NCI-H2029 (cell line): ENCODE results near the gene SIN3A.

ENCODE experiments used
- DNase-seq: peaks from one replicate; lab custom pipeline; 2025; lab: John Stamatoyannopoulos, UW

SIN3A gene

DNA sequence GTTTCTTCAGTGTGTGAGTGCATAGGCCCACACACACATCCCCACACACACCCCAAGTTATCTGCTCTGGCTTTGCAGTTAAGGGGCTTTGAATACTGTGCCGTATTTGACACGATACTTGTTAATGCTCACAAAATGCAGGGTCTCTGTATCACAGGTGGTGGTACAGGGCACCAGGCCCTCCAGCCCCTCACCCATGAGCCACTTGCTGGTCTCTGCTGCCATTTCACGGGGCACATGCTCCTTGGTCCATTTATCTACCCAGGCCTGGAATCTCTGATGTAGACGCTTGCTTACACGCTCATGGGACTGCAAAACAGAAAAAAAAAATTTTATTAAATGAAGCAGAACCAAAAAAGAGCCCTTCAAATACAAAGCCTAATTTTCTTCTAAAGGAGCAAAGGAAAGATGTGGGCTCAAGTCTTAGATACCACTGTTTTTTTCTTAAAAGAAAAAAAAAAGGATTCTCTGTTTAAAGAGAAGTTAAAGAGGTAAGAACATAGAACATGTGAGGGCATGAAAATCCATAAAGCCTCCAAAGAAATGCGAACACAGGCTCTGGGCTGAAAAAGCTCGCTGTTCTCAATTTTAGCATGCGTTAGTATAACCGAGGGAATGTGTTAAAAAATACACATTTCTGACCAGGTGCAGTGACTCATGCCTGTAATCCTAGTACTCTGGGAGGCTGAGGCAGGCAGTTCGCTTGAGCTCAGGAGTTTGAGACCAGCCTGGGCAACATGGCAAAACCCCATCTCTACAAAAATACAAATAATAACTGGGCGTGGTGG, 79.4 kb downstream of the SIN3A start:
- DNase-seq = no peak

DNA sequence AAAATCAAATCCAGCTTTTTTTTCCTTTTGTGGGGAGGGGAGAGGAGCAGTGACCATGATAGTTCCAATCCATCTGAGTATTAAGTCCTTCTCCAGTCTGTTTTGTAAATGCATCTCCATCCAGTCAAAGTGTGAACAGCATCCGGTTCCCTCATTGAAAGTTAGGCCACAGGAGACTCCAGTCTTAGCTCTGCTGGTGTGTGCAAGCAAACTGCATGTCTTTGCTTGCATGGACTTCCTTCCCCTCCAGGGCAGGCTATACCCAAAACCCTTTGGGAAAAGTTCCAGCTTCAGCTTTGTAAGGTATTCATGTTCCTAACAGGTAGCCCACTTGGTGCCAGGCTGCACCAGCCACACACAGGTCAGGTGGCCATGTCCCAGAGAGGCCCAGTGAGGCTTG, 80.0 kb downstream of the SIN3A start:
- no peak for DNase-seq

DNA sequence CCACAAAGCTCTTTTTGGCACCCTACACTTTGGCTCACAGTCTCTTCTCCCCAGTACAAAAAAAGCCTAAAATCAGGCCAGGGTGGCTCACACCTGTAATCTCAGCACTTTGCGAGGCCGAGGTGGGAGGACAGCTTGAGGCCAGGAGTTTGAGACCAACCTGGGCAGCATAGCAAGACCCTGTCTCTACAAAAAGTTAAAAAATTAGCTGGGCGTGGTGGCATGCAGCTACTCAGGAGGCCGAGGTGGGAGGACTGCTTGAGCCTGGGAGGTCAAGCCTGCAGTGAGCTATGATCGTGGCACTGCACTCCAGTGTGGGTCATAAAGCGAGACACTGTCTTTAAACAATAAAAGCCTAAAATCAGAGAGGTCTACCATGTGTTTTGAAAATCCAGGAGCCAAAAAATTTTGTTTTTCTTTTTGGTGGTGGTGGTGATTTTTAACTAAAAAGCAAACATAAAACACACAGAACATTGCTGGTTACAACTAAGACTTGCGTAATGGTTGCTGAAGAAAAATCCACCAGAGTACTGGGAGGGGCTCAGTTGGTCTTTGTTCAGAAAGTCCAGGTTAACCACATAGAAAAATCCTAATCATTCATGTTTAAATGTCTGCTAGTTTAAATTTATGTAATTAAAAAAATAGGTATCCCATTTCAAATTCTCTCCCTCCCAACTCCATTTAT, 81.5 kb downstream of the SIN3A start:
- no peak for DNase-seq

GRCh38 chr15:75368689-75369239, 82.7 kb downstream of the SIN3A start:
- no peak for DNase-seq

DNA sequence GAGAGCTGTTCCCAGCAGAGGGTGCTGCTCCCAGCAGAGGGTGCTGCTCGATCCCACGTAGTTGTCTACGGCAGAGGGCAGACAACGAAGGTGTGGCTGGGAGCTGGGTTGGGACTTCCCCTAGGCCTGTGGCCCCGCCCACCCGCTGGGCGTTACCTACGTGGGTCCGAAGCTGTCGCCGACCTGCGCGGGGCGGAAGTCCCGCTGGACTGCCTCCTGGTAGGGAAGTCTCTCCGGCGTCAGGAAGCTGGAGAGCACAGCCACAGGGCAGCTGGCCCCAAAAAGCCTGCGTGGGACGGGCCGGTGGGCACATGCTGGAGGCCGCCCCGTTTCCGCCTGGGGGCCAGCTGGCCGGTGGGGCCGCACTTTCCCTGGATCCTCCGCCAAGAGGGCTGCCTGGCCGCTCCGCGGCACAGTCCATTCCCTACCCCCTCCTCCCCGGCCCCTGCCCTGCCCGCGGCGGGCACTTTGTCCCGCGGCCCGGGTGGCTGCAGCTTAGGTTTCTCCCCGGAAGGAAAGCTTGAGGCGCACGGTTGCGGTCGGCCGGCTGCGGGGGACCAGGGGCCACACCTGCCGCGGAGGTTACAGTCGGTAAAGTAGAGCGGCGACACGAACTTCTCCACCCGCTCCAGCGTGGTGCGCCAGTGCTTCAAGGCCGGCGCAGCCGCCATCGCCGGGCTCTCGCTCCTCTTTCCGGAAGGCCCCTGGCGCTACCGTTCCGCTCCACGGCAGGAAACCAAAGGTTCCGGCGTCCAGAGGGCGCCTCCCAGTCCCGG, 83.4 kb downstream of the SIN3A start, which contains the start of gene MAN2C1:
MAN2C1 (minus strand) TSS at position 695 of the 776 bp plus-strand sequence; CDS start at position 671, 24 bp downstream.
- DNase-seq = peak; percentile 89

GRCh38 chr15:75367406-75367912, 84.0 kb downstream of the SIN3A start:
- DNase-seq = no peak

- DNase-seq = no peak
Observed at GRCh38 chr15:75367006-75367405, 84.5 kb downstream of the SIN3A start.

DNA sequence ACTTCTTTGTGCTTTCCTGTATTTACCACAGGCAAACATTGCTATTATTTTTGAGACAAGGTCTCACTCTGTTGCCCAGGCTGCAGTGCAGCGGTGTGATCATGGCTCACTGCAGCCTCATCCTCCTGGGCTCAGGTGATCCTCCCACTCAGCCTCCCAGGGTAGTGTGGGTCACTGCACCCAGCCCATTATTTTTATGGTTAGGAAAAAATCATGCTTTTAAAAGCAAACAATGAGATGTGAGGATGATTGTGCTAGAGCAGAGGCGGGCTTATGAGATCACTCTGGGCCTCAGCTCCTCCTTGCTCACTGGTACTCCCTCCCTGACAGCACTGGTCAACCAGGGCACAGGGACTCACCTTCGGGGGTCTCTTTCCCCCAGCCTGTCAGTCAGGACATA, 85.3 kb downstream of the SIN3A start:
- no peak for DNase-seq

DNA sequence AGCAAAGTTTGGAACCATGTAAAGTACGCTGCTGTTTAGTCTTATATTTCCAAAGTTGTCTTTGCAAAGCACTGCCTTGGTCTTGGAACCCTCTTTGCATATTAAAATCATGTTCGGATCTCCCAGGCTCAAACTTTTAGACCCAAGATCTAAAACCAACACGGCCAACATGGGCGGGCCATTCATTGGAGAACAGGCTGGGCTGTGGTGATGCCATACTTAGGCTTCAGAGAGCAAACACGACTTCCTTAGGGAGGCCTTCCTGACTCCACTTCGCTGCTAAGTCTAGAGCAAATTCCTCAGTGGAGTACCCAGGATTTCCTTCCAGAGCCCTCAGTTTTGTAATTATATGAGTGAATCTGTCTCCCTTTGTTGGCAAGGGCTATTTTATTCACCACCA, 86.6 kb downstream of the SIN3A start:
- no peak for DNase-seq

DNA sequence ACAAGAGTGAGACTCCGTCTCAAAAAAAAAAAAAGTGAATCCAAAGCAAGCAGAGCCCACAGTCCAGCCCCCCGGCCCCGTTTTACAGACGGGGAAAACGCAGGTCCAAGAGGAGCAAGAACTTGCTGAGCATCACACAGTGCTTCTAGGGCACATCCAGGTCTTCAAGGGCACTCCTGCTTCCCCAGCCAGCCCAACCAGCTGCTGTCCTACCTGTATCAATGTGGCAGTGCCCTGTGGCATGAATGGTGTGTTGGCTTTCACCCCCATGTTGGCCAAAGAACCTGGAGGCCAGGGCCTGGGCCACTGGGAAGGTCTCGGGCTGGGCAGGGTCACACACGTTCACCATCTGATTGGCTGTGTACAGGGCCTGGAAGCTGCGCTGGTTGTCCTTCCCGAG, 87.7 kb downstream of the SIN3A start:
- no peak for DNase-seq

DNA sequence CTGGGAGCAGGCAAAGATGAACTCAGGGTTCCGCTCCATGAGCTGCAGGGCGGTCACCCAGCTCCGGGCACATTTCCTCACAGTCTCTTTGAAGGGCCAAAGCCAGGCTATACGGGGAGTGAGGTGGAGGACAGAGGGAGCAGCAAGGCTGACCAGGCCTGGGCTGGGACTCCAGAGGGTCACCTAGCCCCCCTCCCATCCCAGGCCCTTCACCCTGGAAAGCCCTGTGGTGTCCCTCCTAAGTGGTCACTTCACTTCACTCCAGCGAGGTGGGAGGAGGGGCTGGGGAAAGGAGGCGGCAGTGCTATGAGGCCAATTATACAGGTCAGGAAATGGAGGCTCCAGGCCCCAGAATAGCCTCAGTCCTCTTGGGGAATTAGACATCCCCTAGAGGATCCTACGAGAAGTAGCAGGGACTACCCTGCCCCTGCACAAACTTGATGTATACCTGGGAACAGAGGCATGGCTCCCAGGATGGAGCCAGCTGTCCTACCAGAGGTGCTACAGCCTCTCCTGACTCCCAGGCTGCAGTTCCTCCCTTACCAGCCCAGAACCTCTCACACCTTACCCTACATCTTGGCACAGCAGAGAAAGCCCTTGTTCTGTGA, 88.7 kb downstream of the SIN3A start:
- DNase-seq = no peak

- DNase-seq = no peak
Observed at GRCh38 chr15:75361989-75362641, 89.4 kb downstream of the SIN3A start.

- no peak for DNase-seq
Observed at GRCh38 chr15:75361361-75361988, 90.0 kb downstream of the SIN3A start.

DNA sequence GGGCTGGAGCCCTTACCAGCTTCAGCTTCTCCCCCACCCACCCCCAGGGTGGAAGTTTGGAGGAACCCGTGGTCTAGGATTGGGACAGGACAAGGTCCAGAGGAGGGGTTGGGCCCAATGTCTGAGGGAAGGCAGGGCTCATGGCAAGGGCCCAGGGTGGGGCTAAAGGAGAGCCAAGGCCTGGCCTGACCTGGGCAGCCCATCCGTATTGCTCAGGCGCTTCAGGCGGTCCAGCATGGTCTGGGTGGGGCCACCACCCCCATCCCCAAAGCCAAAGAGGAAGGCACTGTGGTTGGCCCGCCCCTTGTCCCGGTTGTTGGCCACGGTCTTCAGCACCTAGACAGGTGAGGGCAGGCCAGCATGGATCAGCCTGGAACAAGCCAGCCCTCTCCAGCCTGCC, 90.6 kb downstream of the SIN3A start:
- DNase-seq = no peak

DNA sequence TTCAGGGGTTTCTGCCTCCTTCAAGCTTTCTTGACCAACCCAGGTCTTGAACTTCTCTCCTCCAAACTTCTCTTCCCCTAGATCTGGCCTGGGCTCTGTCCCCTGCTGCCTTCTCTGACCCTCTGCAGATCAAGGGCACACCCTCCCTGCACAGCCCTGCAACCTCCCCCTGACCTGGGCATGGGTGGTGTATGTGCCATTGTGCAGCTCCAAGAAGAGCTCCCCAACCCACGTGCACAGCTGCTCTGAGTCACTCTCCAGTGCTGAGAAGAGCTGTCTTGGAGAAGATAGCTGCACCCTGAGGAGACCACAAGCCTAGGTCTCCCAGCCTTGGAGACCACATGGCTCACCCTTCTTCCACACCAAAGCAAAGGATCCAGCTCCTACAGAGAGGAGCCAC, 91.1 kb downstream of the SIN3A start:
- DNase-seq = no peak

GRCh38 chr15:75359537-75360250, 91.8 kb downstream of the SIN3A start:
- DNase-seq = no peak

GRCh38 chr15:75358771-75359536, 92.5 kb downstream of the SIN3A start:
- no peak for DNase-seq

GRCh38 chr15:75357976-75358673, 93.4 kb downstream of the SIN3A start:
- no peak for DNase-seq

- no peak for DNase-seq
Observed at GRCh38 chr15:75356517-75356916, 95.0 kb downstream of the SIN3A start.
